Keratinocyte (primary cell): Measurements from ENCODE around the gene FGD2.
A peak's percentile ranks its signal among the peaks of the same experiment; 100 is the strongest.

Experiments used
- EZH2 ChIP-seq: IDR thresholded peaks from one replicate; pipeline ENCODE4 v1.6.1; 2012; ENCODE audit warnings: inconsistent platforms, mild to moderate bottlenecking, low read length, moderate library complexity
- TF ChIP-seq, protein P1 (sequence below), 3 experiments: IDR thresholded peaks in 1 of 3; conservative IDR thresholded peaks in 1 of 3; optimal IDR thresholded peaks in 1 of 3; 2 replicates in 2 of 3; 3 replicates in 1 of 3; pipeline versions ENCODE3 to v1.5.1; 2011; ENCODE audit warnings: low read length in 3 of 3, mild to moderate bottlenecking in 3 of 3, moderate library complexity in 2 of 3, control low read depth in 1 of 3, inconsistent platforms in 1 of 3; ENCODE audit not compliant: insufficient read depth in 2 of 3; ENCODE audit errors: extremely low read depth in 1 of 3

- TF ChIP-seq, protein P1, sequence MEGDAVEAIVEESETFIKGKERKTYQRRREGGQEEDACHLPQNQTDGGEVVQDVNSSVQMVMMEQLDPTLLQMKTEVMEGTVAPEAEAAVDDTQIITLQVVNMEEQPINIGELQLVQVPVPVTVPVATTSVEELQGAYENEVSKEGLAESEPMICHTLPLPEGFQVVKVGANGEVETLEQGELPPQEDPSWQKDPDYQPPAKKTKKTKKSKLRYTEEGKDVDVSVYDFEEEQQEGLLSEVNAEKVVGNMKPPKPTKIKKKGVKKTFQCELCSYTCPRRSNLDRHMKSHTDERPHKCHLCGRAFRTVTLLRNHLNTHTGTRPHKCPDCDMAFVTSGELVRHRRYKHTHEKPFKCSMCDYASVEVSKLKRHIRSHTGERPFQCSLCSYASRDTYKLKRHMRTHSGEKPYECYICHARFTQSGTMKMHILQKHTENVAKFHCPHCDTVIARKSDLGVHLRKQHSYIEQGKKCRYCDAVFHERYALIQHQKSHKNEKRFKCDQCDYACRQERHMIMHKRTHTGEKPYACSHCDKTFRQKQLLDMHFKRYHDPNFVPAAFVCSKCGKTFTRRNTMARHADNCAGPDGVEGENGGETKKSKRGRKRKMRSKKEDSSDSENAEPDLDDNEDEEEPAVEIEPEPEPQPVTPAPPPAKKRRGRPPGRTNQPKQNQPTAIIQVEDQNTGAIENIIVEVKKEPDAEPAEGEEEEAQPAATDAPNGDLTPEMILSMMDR (optimal IDR thresholded peaks at IDR 0.05 in 1 of 3, IDR thresholded peaks at IDR 0.05 in 1 of 3, conservative IDR thresholded peaks at IDR 0.05 in 1 of 3; ENCODE audit: extremely low read depth in 1 of 3, insufficient read depth in 2 of 3, low read length in 3 of 3), result peak in 2 of 3 experiments; percentile 95 to 98
- TF ChIP-seq EZH2, result no peak
These were observed 13.0 kb downstream of the FGD2 start for GRCh38 chr6:37018198-37019064.
